HG02852 (cell line): ENCODE results near the gene C4orf50.

ENCODE experiments used
- ATAC-seq: cut with Tn5 transposase; IDR thresholded peaks from one replicate; pipeline ENCODE4 v1.9.1; 2021; ENCODE audit warnings: mild to moderate bottlenecking, moderate library complexity; ENCODE audit not compliant: unreplicated experiment

C4orf50 gene

GRCh38 chr4:6018331-6018730 is at the start of gene C4orf50:
C4orf50 (minus strand) TSS chr4:6018431.
- no peak for ATAC-seq

- no peak for ATAC-seq
Observed at GRCh38 chr4:6065934-6066590, 47.8 kb upstream of the C4orf50 start.

- ATAC-seq: no peak
Observed at GRCh38 chr4:6065166-6065565, 46.9 kb upstream of the C4orf50 start.

GRCh38 chr4:6064383-6064782 is 46.2 kb upstream of the C4orf50 start:
- no peak for ATAC-seq

GRCh38 chr4:6063684-6064083 is 45.5 kb upstream of the C4orf50 start:
- no peak for ATAC-seq

GRCh38 chr4:6062133-6062532 is 43.9 kb upstream of the C4orf50 start:
- no peak for ATAC-seq

GRCh38 chr4:6059375-6059805 is 41.2 kb upstream of the C4orf50 start:
- no peak for ATAC-seq

- no peak for ATAC-seq
Observed at GRCh38 chr4:6058531-6059374, 40.5 kb upstream of the C4orf50 start.

- ATAC-seq: no peak
Observed at GRCh38 chr4:6056976-6057766, 38.9 kb upstream of the C4orf50 start.

- no peak for ATAC-seq
Observed at GRCh38 chr4:6055436-6055835, 37.2 kb upstream of the C4orf50 start.

- no peak for ATAC-seq
Observed at GRCh38 chr4:6055030-6055429, 36.8 kb upstream of the C4orf50 start.

GRCh38 chr4:6054162-6054922 is 36.1 kb upstream of the C4orf50 start:
- ATAC-seq: no peak

GRCh38 chr4:6052679-6053078 is 34.4 kb upstream of the C4orf50 start:
- ATAC-seq: no peak

- ATAC-seq: no peak
Observed at GRCh38 chr4:6050551-6050950, 32.3 kb upstream of the C4orf50 start.

- no peak for ATAC-seq
Observed at GRCh38 chr4:6049985-6050384, 31.8 kb upstream of the C4orf50 start.

GRCh38 chr4:6049278-6049677 is 31.0 kb upstream of the C4orf50 start:
- no peak for ATAC-seq

GRCh38 chr4:6048537-6048936 is 30.3 kb upstream of the C4orf50 start:
- no peak for ATAC-seq

GRCh38 chr4:6047130-6047673 is 29.0 kb upstream of the C4orf50 start:
- ATAC-seq: no peak

- no peak for ATAC-seq
Observed at GRCh38 chr4:6046526-6047129, 28.4 kb upstream of the C4orf50 start.

- no peak for ATAC-seq
Observed at GRCh38 chr4:6044805-6045204, 26.6 kb upstream of the C4orf50 start.
